ENCODE measurements around the gene GID8. TPM values are rescaled to one million over a fixed set of nuclear protein-coding genes. Genes with fewer than 3 reads are reported as not detected.

GID8 gene
- total and polyA plus RNA-seq, 9 of the 15 experiments (the other 6 are each of a cell fraction or from before 2014, with no cell fraction given): 7.5 to 31.6 (median 22.2) TPM

GRCh38 chr20:62953839-62954703, 16.1 kb downstream of the GID8 start (continued):
- peak; percentile 47 for TF ChIP-seq USF2 (CRISPR knock-in tag; IDR thresholded peaks at IDR 0.05)
- no peak for TF ChIP-seq XRCC3 (IDR thresholded peaks at IDR 0.05)

DNA sequence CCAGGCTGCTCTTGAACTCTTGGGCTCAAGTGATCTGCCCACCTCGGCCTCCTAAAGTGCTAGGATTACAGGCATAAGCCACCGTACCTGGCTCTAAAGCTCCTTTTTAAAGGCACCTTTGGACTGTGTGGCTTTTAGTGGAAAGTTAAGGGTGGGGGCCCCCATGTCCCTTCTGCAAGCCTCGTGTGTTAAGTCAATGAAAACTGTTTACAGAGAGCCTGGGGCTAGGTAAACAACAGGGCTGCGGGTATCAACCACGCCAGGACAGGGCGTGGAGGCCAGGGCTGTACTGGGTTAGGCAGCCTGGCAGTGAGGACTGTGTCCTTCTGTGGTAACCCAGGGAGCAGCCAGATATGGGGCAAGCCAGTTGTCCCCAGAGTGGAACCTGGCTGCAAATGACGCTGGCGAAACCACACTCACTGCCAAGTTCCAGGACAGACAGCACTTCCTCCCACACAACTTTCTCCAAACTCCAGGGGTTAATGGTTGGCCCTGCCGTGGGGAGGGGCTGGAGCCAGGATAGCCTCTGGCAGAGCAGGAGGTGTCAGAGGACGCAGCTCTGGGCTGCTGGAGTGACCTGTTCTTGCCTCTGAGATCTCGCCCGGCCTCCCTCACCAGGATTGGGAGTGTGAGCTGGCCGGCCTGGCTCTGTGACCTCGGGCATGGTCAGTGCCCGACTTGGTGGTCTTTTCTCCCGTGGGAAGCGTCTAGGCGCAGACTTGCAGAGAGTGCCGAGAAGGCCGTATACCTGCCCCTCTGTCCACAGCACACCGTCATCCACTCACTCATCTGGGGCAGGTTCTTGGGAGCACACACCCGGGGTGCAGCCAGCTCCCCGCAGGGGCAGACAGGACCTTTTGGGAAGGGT, 17.8 kb downstream of the GID8 start:
- no peak for DNase-seq (ENCODE audit: extremely low read depth in 1 of 4, low spot score in 3 of 4)
- in situ Hi-C loops (cut with MboI) (no loop called here), intact Hi-C loops (cut with micrococcal nuclease) (no loop called here)
- no peaks in the 10 kb centered on the region for H3K79me2 ChIP-seq (ENCODE audit: control insufficient read depth, insufficient read depth, low read length)
- 12% methylated on average over 23 of the region's 23 CpGs for WGBS (ENCODE audit: insufficient coverage, low coverage, missing lambda C conversion rate)
- BruUV-seq (replicated peaks): no TSS peak
- no peak overlapping the region for H2AFZ ChIP-seq (ENCODE audit: low read depth, low read length)
- no peaks in the 10 kb centered on the region for H3K36me3 ChIP-seq (ENCODE audit: control insufficient read depth, insufficient read depth, low read length)
- H3K9ac ChIP-seq (ENCODE audit: insufficient read depth in 1 of 2, low read depth in 2 of 2, low read length in 2 of 2): no peak overlapping the region
- ChIA-PET POLR2A (interaction anchor here (0.8 to 3.1 kb wide), 2 partner anchors 18 to 67 kb away, joined by 3 to 19 read pairs; partner anchors contain the start of gene GID8), CTCF (ENCODE audit: low intra/inter-chr PET ratio) (no interaction called here)
- FAIRE-seq: no peak
- TF ChIP-seq JUNB (CRISPR knock-in tag; conservative IDR thresholded peaks at IDR 0.05) (no peak), MTA1 (IDR thresholded peaks at IDR 0.05; ENCODE audit: borderline replicate concordance) (no peak), CTCFL (IDR thresholded peaks at IDR 0.05; ENCODE audit: borderline replicate concordance, insufficient read depth, low read depth, low read length, poor library complexity, severe bottlenecking) (no peak), ELF2 (CRISPR knock-in tag; IDR thresholded peaks at IDR 0.05) (no peak), SMARCA5 (IDR thresholded peaks at IDR 0.05) (no peak), HIVEP1 (CRISPR knock-in tag; IDR thresholded peaks at IDR 0.05) (no peak), SMAD3 (CRISPR knock-in tag; conservative IDR thresholded peaks at IDR 0.05) (no peak), ZNF232 (CRISPR knock-in tag; IDR thresholded peaks at IDR 0.05) (no peak), PTTG1 (tag; IDR thresholded peaks at IDR 0.05; ENCODE audit: low read depth) (no peak), HNRNPH1 (optimal IDR thresholded peaks at IDR 0.05; ENCODE audit: low read depth, low read length) (no peak), HMG20A (CRISPR knock-in tag; conservative IDR thresholded peaks at IDR 0.05) (no peak)
- TF ChIP-seq, protein P1, sequence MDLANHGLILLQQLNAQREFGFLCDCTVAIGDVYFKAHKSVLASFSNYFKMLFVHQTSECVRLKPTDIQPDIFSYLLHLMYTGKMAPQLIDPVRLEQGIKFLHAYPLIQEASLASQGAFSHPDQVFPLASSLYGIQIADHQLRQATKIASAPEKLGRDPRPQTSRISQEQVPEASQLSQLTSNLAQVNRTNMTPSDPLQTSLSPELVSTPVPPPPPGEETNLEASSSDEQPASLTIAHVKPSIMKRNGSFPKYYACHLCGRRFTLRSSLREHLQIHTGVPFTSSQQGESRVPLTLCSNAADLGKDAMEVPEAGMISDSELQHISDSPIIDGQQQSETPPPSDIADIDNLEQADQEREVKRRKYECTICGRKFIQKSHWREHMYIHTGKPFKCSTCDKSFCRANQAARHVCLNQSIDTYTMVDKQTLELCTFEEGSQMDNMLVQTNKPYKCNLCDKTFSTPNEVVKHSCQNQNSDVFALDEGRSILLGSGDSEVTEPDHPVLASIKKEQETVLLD (IDR thresholded peaks at IDR 0.05): no peak
- no peak overlapping the region for H3K4me2 ChIP-seq (ENCODE audit: insufficient read depth, low read length)
- H3K9me3 ChIP-seq (replicated peaks; ENCODE audit: control insufficient read depth, insufficient read depth, low read depth, low read length): no peaks in the 10 kb centered on the region
- no peak overlapping the region for H3K27ac ChIP-seq (ENCODE audit: extremely low read depth, low read depth, low read length)
- H3K9me1 ChIP-seq (ENCODE audit: control insufficient read depth, insufficient read depth, low read length): no peaks in the 10 kb centered on the region
- peaks cover 3 to 51% of the 10 kb centered on the region in 2 experiments; a peak in 3 of 5 replicates for H3K4me1 ChIP-seq (replicated peaks in 1 of 2; ENCODE audit: control insufficient read depth in 2 of 2, insufficient read depth in 2 of 2, low read length in 2 of 2)
- H3K4me3 ChIP-seq: no peak overlapping the region
- peaks cover 17% of the 10 kb centered on the region; the same call in 1 of the 2 replicates for H4K20me1 ChIP-seq (replicated peaks; ENCODE audit: control insufficient read depth, insufficient read depth, low read length)
- peaks cover 27 to 54% of the 10 kb centered on the region in 2 experiments for H3K27me3 ChIP-seq (ENCODE audit: control insufficient read depth in 2 of 2, insufficient read depth in 2 of 2, low read length in 2 of 2)
- ATAC-seq: peak; percentile 12; the same call in 2 of the 3 replicates
